Uterus (tissue), 2 donors: ENCODE data around the gene MYH7.

ENCODE experiments used
- POLR2A ChIP-seq, 2 donors: fragments of 450-650 bp; IDR thresholded peaks; one replicate each; pipeline ENCODE4 v1.6.1; 2016; ENCODE audit warnings: antibody characterized with exemption in 2 of 2, mild to moderate bottlenecking in 1 of 2, moderate library complexity in 1 of 2
- TF ChIP-seq, protein P1 (sequence below), 4 experiments: fragments of 200-600 bp in 2 of 4; fragments of 450-650 bp in 2 of 4; sonication (generic) in 2 of 4; IDR thresholded peaks; one replicate each; pipeline ENCODE4 v1.5.1; 2016 to 2019; ENCODE audit warnings: antibody characterized with exemption in 4 of 4, mild to moderate bottlenecking in 2 of 4, moderate library complexity in 1 of 4

DNA sequence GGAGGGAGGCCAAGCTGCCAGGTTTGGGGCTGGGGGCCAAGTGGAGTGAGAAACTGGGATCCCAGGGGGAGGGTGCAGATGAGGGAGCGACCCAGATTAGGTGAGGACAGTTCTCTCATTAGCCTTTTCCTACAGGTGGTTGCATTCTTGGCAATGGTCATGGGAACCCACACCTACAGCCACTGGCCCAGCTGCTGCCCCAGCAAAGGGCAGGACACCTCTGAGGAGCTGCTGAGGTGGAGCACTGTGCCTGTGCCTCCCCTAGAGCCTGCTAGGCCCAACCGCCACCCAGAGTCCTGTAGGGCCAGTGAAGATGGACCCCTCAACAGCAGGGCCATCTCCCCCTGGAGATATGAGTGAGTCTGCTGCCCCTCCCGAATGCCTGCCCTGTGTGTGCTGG lies 62.4 kb downstream of the MYH7 start:
- TF ChIP-seq, protein P1, sequence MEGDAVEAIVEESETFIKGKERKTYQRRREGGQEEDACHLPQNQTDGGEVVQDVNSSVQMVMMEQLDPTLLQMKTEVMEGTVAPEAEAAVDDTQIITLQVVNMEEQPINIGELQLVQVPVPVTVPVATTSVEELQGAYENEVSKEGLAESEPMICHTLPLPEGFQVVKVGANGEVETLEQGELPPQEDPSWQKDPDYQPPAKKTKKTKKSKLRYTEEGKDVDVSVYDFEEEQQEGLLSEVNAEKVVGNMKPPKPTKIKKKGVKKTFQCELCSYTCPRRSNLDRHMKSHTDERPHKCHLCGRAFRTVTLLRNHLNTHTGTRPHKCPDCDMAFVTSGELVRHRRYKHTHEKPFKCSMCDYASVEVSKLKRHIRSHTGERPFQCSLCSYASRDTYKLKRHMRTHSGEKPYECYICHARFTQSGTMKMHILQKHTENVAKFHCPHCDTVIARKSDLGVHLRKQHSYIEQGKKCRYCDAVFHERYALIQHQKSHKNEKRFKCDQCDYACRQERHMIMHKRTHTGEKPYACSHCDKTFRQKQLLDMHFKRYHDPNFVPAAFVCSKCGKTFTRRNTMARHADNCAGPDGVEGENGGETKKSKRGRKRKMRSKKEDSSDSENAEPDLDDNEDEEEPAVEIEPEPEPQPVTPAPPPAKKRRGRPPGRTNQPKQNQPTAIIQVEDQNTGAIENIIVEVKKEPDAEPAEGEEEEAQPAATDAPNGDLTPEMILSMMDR (IDR thresholded peaks at IDR 0.05) = no peak
- TF ChIP-seq POLR2A (IDR thresholded peaks at IDR 0.05) = no peak
